Thyroid gland (tissue), 4 donors: ENCODE measurements around the gene FAM193B. TPM values are rescaled to one million over a fixed set of nuclear protein-coding genes. Genes with fewer than 3 reads are reported as not detected.

ENCODE experiments used
- DNase-seq, 2 donors: peaks; one replicate each; pipeline ENCODE4 v3.0.0-alpha.2; 2019
- H3K27ac ChIP-seq, 3 donors: fragments of 200-600 bp; sonication (generic); 1 replicate in 2 of 3; 2 replicates in 1 of 3; pipeline ENCODE4 v1.5.1; 2016 to 2019; ENCODE audit warnings: mild to moderate bottlenecking in 1 of 3, moderate library complexity in 1 of 3
- H3K27me3 ChIP-seq: fragments of 200-600 bp; sonication (generic); one replicate; pipeline ENCODE4 v1.5.1; 2019
- H3K36me3 ChIP-seq, 2 donors: fragments of 200-600 bp; sonication (generic); one replicate each; pipeline ENCODE4 v1.5.1; 2016 to 2019
- H3K4me1 ChIP-seq, 2 donors: fragments of 200-600 bp; sonication (generic); one replicate each; pipeline ENCODE4 v1.5.1; 2017 to 2019
- H3K4me3 ChIP-seq, 3 donors: fragments of 200-600 bp; sonication (generic); replicated peaks in 1 of 3; 1 replicate in 2 of 3; 2 replicates in 1 of 3; pipeline ENCODE4 v1.5.1; 2016; ENCODE audit warnings: mild to moderate bottlenecking in 1 of 3
- H3K9me3 ChIP-seq: fragments of 200-600 bp; sonication (generic); one replicate; pipeline ENCODE4 v1.5.1; 2017
- POLR2A ChIP-seq, 2 donors: fragments of 450-650 bp; IDR thresholded peaks; one replicate each; pipeline ENCODE4 v1.6.1; 2017; ENCODE audit warnings: antibody characterized with exemption in 2 of 2, mild to moderate bottlenecking in 2 of 2, moderate library complexity in 1 of 2
- WGBS, 2 donors: methylation state at CpG; one replicate each; pipeline ENCODE4 v1.1.5; 2017; 5-methylcytosine and 5-hydroxymethylcytosine counted together
- intact Hi-C: fragments of 100-400 bp; cut with DNase I; formaldehyde crosslinking; loops from one replicate; pipeline ENCODE4 v1.15.1; 2023
- total RNA-seq, 4 donors: library from RNA; depleted of rRNA; stranded (reverse); fragments of >200 nt; gene quantifications; one replicate each; pipeline ENCODE4 v1.2.3, GENCODE V29; 2016
- TF ChIP-seq, protein P1 (sequence below), 6 experiments: fragments of 200-600 bp in 3 of 6; fragments of 450-650 bp in 3 of 6; sonication (generic) in 3 of 6; IDR thresholded peaks; one replicate each; pipeline ENCODE4 v1.5.1; 2016 to 2019; ENCODE audit warnings: antibody characterized with exemption in 6 of 6, mild to moderate bottlenecking in 2 of 6, inconsistent platforms in 1 of 6, moderate library complexity in 1 of 6

Gene FAM193B
- total RNA-seq, 4 donors from 2014 or later: 38.0 to 54.7 (median 46.6) TPM

DNA sequence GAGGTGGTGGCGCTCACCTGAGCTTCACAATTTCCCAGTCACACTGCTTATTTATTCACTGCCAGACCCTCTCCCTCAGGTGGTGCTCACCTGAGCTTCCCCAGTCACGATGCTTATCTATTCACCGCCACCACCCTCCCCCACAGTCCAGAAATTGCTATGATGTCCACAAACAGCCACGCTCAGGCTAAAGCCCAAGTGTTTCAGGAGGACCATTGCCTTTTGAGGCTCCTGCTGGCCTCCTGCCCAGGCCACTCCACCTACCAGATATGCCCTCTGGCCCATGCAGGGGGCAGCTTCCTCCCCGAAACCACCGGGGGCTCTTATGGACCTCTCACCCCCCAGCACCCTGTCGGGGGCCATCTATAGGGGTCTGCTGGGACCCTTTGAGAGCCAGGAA is 61.5 kb downstream of the FAM193B start:
- Histone ChIP-seq H3K4me1 (peaks cover 19 to 44% of the 10 kb centered on the region in 2 donors), H3K36me3 (peaks cover under 1 to 8% of the 10 kb centered on the region in 2 donors), H3K9me3 (no peaks in the 10 kb centered on the region), H3K4me3 (no peak overlapping the region), H3K27me3 (no peaks in the 10 kb centered on the region), H3K27ac (no peak overlapping the region)
- TF ChIP-seq, protein P1, sequence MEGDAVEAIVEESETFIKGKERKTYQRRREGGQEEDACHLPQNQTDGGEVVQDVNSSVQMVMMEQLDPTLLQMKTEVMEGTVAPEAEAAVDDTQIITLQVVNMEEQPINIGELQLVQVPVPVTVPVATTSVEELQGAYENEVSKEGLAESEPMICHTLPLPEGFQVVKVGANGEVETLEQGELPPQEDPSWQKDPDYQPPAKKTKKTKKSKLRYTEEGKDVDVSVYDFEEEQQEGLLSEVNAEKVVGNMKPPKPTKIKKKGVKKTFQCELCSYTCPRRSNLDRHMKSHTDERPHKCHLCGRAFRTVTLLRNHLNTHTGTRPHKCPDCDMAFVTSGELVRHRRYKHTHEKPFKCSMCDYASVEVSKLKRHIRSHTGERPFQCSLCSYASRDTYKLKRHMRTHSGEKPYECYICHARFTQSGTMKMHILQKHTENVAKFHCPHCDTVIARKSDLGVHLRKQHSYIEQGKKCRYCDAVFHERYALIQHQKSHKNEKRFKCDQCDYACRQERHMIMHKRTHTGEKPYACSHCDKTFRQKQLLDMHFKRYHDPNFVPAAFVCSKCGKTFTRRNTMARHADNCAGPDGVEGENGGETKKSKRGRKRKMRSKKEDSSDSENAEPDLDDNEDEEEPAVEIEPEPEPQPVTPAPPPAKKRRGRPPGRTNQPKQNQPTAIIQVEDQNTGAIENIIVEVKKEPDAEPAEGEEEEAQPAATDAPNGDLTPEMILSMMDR (IDR thresholded peaks at IDR 0.05): no peak
- TF ChIP-seq POLR2A (IDR thresholded peaks at IDR 0.05): no peak
- intact Hi-C loops: no loop called here
- 41 to 60% methylated on average over 6 to 7 of the region's 7 CpGs for WGBS, 2 donors
- DNase-seq: peak; percentile 26 to 81

DNA sequence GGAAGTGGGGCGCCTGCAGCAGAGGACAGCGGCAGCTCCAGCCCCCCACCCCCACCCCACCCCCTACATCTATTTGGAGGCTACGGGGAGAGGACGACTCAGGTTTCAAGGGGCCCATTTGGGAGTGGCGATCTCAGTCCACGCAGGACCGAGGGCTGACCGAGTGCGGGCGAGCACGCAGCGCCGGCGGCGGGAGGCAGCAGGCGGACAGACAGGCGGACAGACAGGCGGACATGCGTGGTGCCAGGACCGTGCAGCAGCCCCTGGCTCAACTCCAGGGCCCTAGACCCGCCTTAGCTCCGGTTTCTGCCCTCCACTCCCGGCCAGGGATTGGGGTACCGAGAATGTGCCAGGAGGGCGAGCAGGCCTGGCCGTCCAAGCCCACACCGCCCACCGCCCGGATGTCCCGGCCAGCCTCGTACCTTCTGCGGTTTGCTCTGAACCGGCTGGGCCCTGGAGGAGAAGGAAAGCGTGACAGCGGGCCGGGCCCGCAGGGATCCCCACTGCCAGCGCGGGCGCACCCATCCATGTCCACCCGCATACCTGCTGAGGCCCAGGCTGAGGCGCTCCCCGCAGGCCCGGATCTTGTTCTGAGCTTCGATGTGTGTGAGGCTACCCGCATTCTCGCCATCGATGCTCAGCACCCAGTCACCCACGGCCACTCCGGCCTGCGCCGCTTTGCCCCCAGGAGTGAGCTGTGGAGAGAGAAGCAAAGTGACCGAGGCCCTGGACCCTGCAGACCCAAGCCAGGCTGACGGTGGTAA is 62.2 kb downstream of the FAM193B start:
- Histone ChIP-seq H3K36me3 (peaks cover 7 to 15% of the 10 kb centered on the region in 2 donors), H3K27me3 (no peaks in the 10 kb centered on the region), H3K4me3 (no peak overlapping the region), H3K27ac (no peak overlapping the region), H3K4me1 (peaks cover 19 to 42% of the 10 kb centered on the region in 2 donors), H3K9me3 (no peaks in the 10 kb centered on the region)
- TF ChIP-seq, protein P1 (IDR thresholded peaks at IDR 0.05): no peak
- no peak for TF ChIP-seq POLR2A (IDR thresholded peaks at IDR 0.05)
- 92 to 94% methylated on average over 12 to 53 of the region's 54 CpGs for WGBS, 2 donors
- no peak for DNase-seq
- intact Hi-C loops: no loop called here

DNA sequence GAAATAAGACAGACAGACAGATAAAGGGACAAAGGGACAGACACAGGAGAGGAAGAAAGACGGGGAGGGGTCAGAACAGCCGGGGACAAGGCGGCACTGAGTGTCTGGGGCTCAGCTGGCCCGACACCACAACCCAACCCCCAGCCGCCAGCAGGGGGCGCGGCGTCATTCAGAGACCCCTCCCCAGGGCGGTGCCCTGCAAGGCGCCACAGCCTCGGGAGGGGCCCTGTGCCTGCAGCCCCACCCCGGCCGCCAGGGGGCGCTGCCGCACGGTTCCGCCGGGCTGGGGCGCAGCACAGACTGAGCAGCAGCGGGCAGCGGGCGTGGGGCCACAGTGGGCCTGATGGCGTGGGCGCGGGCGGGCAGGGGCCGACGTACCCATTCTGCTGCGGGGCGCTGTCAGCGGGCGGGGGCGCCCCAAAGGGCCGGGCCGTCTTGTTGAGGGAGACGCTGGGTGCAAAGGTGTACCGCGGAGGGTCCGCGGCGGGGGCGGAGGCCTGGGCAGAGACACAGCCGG is 62.9 kb downstream of the FAM193B start:
- TF ChIP-seq, protein P1 (IDR thresholded peaks at IDR 0.05): peak in 4 of 6 experiments; percentile 9 to 47 (median 25)
- TF ChIP-seq POLR2A (IDR thresholded peaks at IDR 0.05): no peak
- WGBS, 2 donors: 58 to 68% methylated on average over 25 to 41 of the region's 43 CpGs
- H3K4me1 ChIP-seq: peaks cover 16 to 40% of the 10 kb centered on the region in 2 donors
- no peak overlapping the region for H3K27ac ChIP-seq
- DNase-seq: no peak
- no peak overlapping the region for H3K4me3 ChIP-seq
- peaks cover 8 to 18% of the 10 kb centered on the region in 2 donors for H3K36me3 ChIP-seq
- intact Hi-C loops: no loop called here
- H3K9me3 ChIP-seq: no peaks in the 10 kb centered on the region
- H3K27me3 ChIP-seq: no peaks in the 10 kb centered on the region

DNA sequence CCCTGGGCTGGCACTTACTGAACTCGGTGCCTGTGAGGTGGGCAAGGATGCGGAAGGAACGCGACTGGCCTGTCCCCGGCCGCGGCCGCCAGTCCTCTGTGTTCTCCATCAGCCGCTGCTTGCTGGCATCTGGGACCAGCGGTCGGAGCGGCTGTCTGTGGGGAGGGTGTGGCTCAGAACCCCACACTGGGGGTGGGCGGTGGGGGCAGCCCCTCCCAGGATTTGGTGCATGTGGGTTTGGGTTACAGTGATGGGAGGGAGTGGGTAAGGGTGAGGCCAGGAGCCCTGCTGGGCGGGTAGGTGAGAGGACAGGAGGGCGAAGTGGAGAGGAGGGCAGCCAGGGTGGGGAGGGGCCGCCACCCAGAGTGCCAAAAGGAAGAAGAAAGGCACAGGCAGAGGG is 63.4 kb downstream of the FAM193B start:
- H3K4me1 ChIP-seq: peaks cover 14 to 35% of the 10 kb centered on the region in 2 donors
- WGBS, 2 donors: 94 to 98% methylated on average over 16 of the region's 16 CpGs
- DNase-seq: no peak
- no peak for TF ChIP-seq POLR2A (IDR thresholded peaks at IDR 0.05)
- TF ChIP-seq, protein P1 (IDR thresholded peaks at IDR 0.05): no peak
- no peak overlapping the region for H3K27ac ChIP-seq
- peaks cover 8 to 18% of the 10 kb centered on the region in 2 donors for H3K36me3 ChIP-seq
- intact Hi-C loops: no loop called here
- no peaks in the 10 kb centered on the region for H3K9me3 ChIP-seq
- H3K27me3 ChIP-seq: no peaks in the 10 kb centered on the region
- H3K4me3 ChIP-seq: no peak overlapping the region
